NCI-H146 treated with DMSO at 0.1 percent for 48 hours (cell line): ENCODE data around the gene CD80.
A peak's percentile ranks its signal among the peaks of the same experiment; 100 is the strongest.
"Not testable (repeated sequence)": the region's sequence is repeated elsewhere in the genome, so short reads cannot be mapped to it uniquely, and the experiment has no call there.

Source experiments
- DNase-seq: peaks from one replicate; lab custom pipeline; 2025; ENCODE audit not compliant: unreplicated experiment; lab: John Stamatoyannopoulos, UW

The CD80 gene

GRCh38 chr3:119585208-119585607, 25.8 kb upstream of the CD80 start:
- no peak for DNase-seq

GRCh38 chr3:119582178-119582577, 22.8 kb upstream of the CD80 start:
- DNase-seq: no peak

- no peak for DNase-seq
These were observed 20.8 kb upstream of the CD80 start for GRCh38 chr3:119580067-119580760.

- DNase-seq: peak; percentile 43
These were observed 20.1 kb upstream of the CD80 start, which contains the start of gene ADPRH for GRCh38 chr3:119579366-119580066. Gene ADPRH (plus strand): TSS chr3:119579492. CDS start chr3:119582170, 2,678 bp downstream.

GRCh38 chr3:119575507-119575906, 16.1 kb upstream of the CD80 start:
- no peak for DNase-seq

GRCh38 chr3:119571688-119572087, 12.3 kb upstream of the CD80 start:
- no peak for DNase-seq

GRCh38 chr3:119571230-119571629, 11.8 kb upstream of the CD80 start:
- DNase-seq: no peak

GRCh38 chr3:119570229-119570628, 10.8 kb upstream of the CD80 start:
- no peak for DNase-seq

- DNase-seq: no peak
These were observed 9.7 kb upstream of the CD80 start for GRCh38 chr3:119569156-119569555.

GRCh38 chr3:119563334-119563733, 3.9 kb upstream of the CD80 start:
- DNase-seq: not testable (repeated sequence)

GRCh38 chr3:119562307-119562961, 3.0 kb upstream of the CD80 start:
- DNase-seq: no peak

- DNase-seq: no peak
These were observed 746 bp upstream of the CD80 start for GRCh38 chr3:119560160-119560559.

- DNase-seq: no peak
These were observed 642 bp downstream of the CD80 start for GRCh38 chr3:119558626-119559317.

- DNase-seq: no peak
These were observed 1.5 kb downstream of the CD80 start for GRCh38 chr3:119557877-119558269.

GRCh38 chr3:119557192-119557876, 2.1 kb downstream of the CD80 start:
- no peak for DNase-seq

GRCh38 chr3:119555929-119556328, 3.5 kb downstream of the CD80 start:
- DNase-seq: no peak

GRCh38 chr3:119555309-119555735, 4.1 kb downstream of the CD80 start:
- DNase-seq: no peak

- no peak for DNase-seq
These were observed 5.5 kb downstream of the CD80 start for GRCh38 chr3:119553823-119554415.

- DNase-seq: not testable (repeated sequence)
These were observed 6.5 kb downstream of the CD80 start for GRCh38 chr3:119552928-119553327.

GRCh38 chr3:119551598-119551997, 7.8 kb downstream of the CD80 start:
- no peak for DNase-seq
